ENCODE data around the gene ANKMY1.

DNA sequence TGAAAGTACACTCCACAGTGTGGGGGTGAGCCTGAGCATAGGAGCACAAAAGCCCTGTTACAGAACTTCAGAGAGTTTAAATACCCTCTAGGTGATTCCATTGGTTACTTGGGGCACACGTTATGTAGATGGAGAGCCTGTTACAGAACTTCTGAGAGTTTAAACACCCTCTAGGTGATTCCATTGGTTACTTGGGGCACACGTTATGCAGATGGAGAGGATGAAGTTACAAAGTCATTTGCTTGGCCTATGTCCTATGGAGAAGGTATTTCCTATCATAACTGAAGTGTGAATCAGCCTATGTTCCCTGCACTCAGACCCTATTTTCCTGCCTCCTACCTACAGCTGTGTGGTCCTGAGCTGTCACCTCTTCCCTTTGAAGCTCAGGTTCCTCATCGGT lies 25.0 kb upstream of the ANKMY1 start:
- TF ChIP-seq, protein P1, sequence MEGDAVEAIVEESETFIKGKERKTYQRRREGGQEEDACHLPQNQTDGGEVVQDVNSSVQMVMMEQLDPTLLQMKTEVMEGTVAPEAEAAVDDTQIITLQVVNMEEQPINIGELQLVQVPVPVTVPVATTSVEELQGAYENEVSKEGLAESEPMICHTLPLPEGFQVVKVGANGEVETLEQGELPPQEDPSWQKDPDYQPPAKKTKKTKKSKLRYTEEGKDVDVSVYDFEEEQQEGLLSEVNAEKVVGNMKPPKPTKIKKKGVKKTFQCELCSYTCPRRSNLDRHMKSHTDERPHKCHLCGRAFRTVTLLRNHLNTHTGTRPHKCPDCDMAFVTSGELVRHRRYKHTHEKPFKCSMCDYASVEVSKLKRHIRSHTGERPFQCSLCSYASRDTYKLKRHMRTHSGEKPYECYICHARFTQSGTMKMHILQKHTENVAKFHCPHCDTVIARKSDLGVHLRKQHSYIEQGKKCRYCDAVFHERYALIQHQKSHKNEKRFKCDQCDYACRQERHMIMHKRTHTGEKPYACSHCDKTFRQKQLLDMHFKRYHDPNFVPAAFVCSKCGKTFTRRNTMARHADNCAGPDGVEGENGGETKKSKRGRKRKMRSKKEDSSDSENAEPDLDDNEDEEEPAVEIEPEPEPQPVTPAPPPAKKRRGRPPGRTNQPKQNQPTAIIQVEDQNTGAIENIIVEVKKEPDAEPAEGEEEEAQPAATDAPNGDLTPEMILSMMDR (conservative IDR thresholded peaks at IDR 0.05 in 1 of 2, IDR thresholded peaks at IDR 0.05 in 1 of 2; ENCODE audit: extremely low read depth in 1 of 2, insufficient read depth in 1 of 2, low read depth in 1 of 2, low read length in 2 of 2) = no peak
- no peak for TF ChIP-seq EZH2 (IDR thresholded peaks at IDR 0.05; ENCODE audit: borderline replicate concordance, low read length)

All from mammary epithelial cell (primary cell).